ENCODE data around the gene ZNF598.
"Not testable (repeated sequence)": the region's sequence is repeated elsewhere in the genome, so short reads cannot be mapped to it uniquely, and the experiment has no call there.

Gene ZNF598

GRCh38 chr16:2027024-2028010 is 17.7 kb upstream of the ZNF598 start:
- no peak for DNase-seq (ENCODE audit: low read depth in 2 of 2)

GRCh38 chr16:2026461-2027023 is 16.9 kb upstream of the ZNF598 start, which contains the start of gene NHERF2:
Gene NHERF2, plus strand, starts transcription at chr16:2026902. Its CDS starts 104 bp downstream, at chr16:2027006.
- DNase-seq (ENCODE audit: low read depth in 2 of 2): no peak

GRCh38 chr16:2025878-2026460 is 16.3 kb upstream of the ZNF598 start:
- DNase-seq (ENCODE audit: low read depth in 2 of 2): no peak

GRCh38 chr16:2025251-2025650 is 15.6 kb upstream of the ZNF598 start:
- no peak for DNase-seq (ENCODE audit: low read depth in 2 of 2)

GRCh38 chr16:2024032-2024420 is 14.4 kb upstream of the ZNF598 start:
- DNase-seq (ENCODE audit: low read depth in 2 of 2): no peak

GRCh38 chr16:2023092-2024031 is 13.7 kb upstream of the ZNF598 start:
- DNase-seq (ENCODE audit: low read depth in 2 of 2): peak; percentile 95 to 97

- no peak for DNase-seq (ENCODE audit: low read depth in 2 of 2)
Measured at GRCh38 chr16:2022723-2023091, 13.1 kb upstream of the ZNF598 start.

- no peak for DNase-seq (ENCODE audit: low read depth in 2 of 2)
Measured at GRCh38 chr16:2019921-2020831, 10.6 kb upstream of the ZNF598 start.

- DNase-seq (ENCODE audit: low read depth in 2 of 2): no peak
Measured at GRCh38 chr16:2019518-2019920, 9.9 kb upstream of the ZNF598 start, which contains the start of gene NPW. Gene NPW, plus strand, starts transcription at chr16:2019785.

- DNase-seq (ENCODE audit: low read depth in 2 of 2): no peak
Measured at GRCh38 chr16:2016407-2016922, 6.8 kb upstream of the ZNF598 start.

GRCh38 chr16:2015947-2016208 is 6.3 kb upstream of the ZNF598 start:
- DNase-seq (ENCODE audit: low read depth in 2 of 2): no peak

GRCh38 chr16:2015117-2015946 is 5.7 kb upstream of the ZNF598 start:
- no peak for DNase-seq (ENCODE audit: low read depth in 2 of 2)

- no peak for DNase-seq (ENCODE audit: low read depth in 2 of 2)
Measured at GRCh38 chr16:2013527-2013926, 3.9 kb upstream of the ZNF598 start.

- DNase-seq (ENCODE audit: low read depth in 2 of 2): not testable (repeated sequence)
Measured at GRCh38 chr16:2011726-2012125, 2.1 kb upstream of the ZNF598 start.

- DNase-seq (ENCODE audit: low read depth in 2 of 2): no peak
Measured at GRCh38 chr16:2009164-2009711, 383 bp downstream of the ZNF598 start.

- DNase-seq (ENCODE audit: low read depth in 2 of 2): no peak
Measured at GRCh38 chr16:2008631-2009163, 924 bp downstream of the ZNF598 start.

GRCh38 chr16:2008009-2008526 is 1.6 kb downstream of the ZNF598 start:
- no peak for DNase-seq (ENCODE audit: low read depth in 2 of 2)

- DNase-seq (ENCODE audit: low read depth in 2 of 2): no peak
Measured at GRCh38 chr16:2007081-2007836, 2.4 kb downstream of the ZNF598 start.
